T-helper 1 cell treated with Interleukin-12 subunit alpha and Interleukin-12 subunit beta and Interleukin-4 antibody, amounts not matched to agents 30 μg/mL and 1 μg/mL, for 36 hours (primary cell): ENCODE results near the gene MAGI1.
"Not testable (repeated sequence)": the region's sequence is repeated elsewhere in the genome, so short reads cannot be mapped to it uniquely, and the experiment has no call there.

Experiments
- H3K27ac Mint-ChIP-seq: one replicate; pipeline ENCODE4 v1.8.0; 2021; ENCODE audit warnings: mild to moderate bottlenecking, mixed read lengths
- H3K27me3 Mint-ChIP-seq: one replicate; pipeline ENCODE4 v1.8.0; 2021; ENCODE audit warnings: low read depth, mixed read lengths
- H3K36me3 Mint-ChIP-seq: one replicate; pipeline ENCODE4 v1.8.0; 2021; ENCODE audit warnings: low read depth, mixed read lengths
- H3K4me1 Mint-ChIP-seq: one replicate; pipeline ENCODE4 v1.8.0; 2021; ENCODE audit warnings: low read depth, mixed read lengths
- H3K4me3 Mint-ChIP-seq: one replicate; pipeline ENCODE4 v1.8.0; 2021; ENCODE audit warnings: mild to moderate bottlenecking, moderate library complexity, mixed read lengths
- H3K9me3 Mint-ChIP-seq: one replicate; pipeline ENCODE4 v1.8.0; 2021; ENCODE audit warnings: mixed read lengths

Gene MAGI1

DNA sequence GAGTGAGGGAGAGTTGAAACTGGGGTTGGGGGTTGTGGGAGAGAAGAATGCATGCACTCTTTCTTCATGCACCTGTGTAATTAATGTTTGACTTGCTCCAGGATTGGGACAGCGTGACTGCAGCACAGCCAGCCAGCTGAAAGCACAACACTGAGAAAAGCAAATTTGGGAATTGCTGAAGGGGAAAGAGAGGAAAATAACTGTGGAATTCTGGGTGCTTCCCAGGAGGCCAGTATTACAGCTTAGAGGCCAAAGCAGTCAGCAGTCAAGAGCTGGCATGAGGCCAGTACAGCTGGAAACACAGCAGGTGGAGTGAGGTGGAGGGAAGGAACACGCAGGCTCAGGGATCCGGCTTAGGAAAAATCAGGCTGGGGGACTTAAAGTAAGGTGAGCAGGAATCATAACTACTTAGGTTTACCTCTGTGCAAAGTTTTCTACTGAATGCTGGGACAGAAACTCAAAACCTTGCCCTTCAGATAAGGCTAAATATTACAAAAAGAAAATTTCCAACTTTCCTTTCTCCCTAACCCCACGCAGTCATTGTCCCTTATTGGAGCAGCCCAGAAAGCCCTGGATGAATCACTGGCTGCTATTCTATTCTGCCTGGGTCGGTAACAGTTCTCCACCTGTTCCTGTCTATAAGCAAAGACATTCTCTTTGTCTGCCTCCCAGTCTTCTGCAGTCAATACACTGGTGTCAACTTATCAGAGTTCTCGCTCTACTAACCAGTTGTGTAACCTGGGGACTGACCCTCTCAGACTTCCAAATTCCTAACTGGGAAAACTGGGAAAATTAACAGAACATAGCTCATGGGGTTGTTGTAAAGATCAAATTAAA, 167.2 kb downstream of the MAGI1 start:
- H3K36me3 Mint-ChIP-seq, result no peaks in the 10 kb centered on the region
- H3K9me3 Mint-ChIP-seq, result peaks cover 7% of the 10 kb centered on the region
- H3K27me3 Mint-ChIP-seq, result no peaks in the 10 kb centered on the region
- H3K4me3 Mint-ChIP-seq, result no peak overlapping the region
- H3K27ac Mint-ChIP-seq, result no peak overlapping the region
- no peaks in the 10 kb centered on the region for H3K4me1 Mint-ChIP-seq

- no peak overlapping the region for H3K27ac Mint-ChIP-seq
These were observed 168.9 kb downstream of the MAGI1 start for GRCh38 chr3:65869798-65870197.

DNA sequence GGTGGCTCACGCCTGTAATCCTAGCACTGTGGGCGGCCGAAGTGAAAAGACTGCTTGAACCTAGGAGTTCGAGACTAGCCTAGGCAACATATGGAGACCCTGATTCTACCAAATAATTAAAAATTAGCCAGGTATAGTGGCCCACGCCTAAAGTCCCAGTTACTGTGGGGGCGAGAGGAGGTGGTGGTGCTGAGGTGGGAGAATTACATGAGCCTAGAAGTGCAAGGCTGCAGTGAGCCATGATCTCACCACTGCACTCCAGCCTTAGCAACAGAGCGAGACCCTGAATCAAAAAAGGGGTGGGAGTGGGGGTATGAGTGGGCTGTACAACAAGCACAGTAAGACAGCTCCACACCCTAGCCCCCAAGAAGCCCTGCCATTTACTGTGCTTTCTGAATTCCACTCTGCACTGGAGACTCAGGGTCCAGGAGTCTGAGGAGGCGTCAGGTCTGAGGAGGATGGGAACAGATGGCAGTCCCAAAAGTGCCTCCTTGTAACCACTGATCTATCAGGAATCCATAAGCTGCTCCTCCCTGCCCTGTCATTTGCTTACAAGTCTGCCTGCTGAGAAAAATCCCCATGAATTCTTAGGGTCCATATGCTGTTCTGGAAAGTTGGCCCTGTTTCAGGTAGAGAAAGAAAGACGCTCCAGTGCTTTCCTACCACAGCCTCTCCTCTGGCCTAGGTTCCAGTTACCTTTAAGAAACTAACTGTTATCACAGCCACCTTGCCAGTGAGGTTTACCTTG, 171.1 kb downstream of the MAGI1 start:
- Mint-ChIP-seq H3K9me3 (peaks cover 7% of the 10 kb centered on the region), H3K27ac (no peak overlapping the region), H3K4me1 (no peaks in the 10 kb centered on the region), H3K4me3 (no peak overlapping the region), H3K27me3 (no peaks in the 10 kb centered on the region), H3K36me3 (no peaks in the 10 kb centered on the region)

More at GRCh38 chr3:65869798-65870197, 168.9 kb downstream of the MAGI1 start:
- Mint-ChIP-seq H3K4me1 (no peaks in the 10 kb centered on the region), H3K36me3 (no peaks in the 10 kb centered on the region), H3K27me3 (no peaks in the 10 kb centered on the region), H3K4me3 (no peak overlapping the region), H3K9me3 (peaks cover 7% of the 10 kb centered on the region)

GRCh38 chr3:65864357-65864904, 174.3 kb downstream of the MAGI1 start:
- Mint-ChIP-seq H3K27ac (no peak overlapping the region), H3K9me3 (peaks cover 4% of the 10 kb centered on the region), H3K36me3 (no peaks in the 10 kb centered on the region), H3K4me1 (no peaks in the 10 kb centered on the region), H3K4me3 (no peak overlapping the region), H3K27me3 (no peaks in the 10 kb centered on the region)

DNA sequence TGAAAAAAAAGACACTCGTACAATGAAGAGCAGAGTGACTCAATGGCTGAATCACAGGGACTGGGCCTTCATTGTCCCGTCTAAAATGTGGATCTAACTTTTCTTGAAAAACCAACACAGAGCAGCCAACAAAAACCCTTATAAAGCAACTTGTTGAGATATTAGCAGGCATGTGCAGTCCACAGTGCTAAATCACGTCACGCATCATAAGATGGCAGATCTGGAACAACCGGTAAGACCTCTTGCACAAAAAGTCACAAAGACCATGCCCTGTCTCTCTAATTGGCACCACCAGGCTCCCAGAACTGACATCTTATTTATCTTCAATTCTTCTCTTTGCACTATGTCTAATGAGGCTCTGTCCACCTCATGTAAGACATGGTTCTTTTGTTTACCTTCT, 177.0 kb downstream of the MAGI1 start:
- H3K27me3 Mint-ChIP-seq, result no peaks in the 10 kb centered on the region
- H3K9me3 Mint-ChIP-seq, result peaks cover 4% of the 10 kb centered on the region
- no peaks in the 10 kb centered on the region for H3K36me3 Mint-ChIP-seq
- no peaks in the 10 kb centered on the region for H3K4me1 Mint-ChIP-seq
- no peak overlapping the region for H3K27ac Mint-ChIP-seq
- H3K4me3 Mint-ChIP-seq, result no peak overlapping the region

DNA sequence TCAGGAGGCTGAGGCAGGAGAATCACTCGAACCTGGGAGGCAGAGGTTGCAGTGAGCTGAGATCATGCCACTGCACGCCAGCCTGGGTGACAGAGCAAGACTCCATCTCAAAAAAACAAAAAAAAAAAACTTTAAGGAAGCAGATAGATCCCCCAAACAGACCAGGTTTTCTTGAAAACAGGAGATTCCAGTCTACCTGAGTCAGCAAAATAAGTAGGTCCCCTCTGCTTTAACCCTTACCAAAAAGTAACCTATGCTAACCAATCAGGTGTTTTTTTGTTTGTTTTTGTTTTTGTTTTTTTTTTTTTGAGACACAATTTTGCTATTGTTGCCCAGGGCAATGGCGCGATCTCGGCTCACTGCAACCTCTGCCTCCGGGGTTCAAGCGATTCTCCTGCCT, 179.1 kb downstream of the MAGI1 start:
- not testable (repeated sequence) for H3K36me3 Mint-ChIP-seq, H3K27ac Mint-ChIP-seq, H3K27me3 Mint-ChIP-seq, H3K4me1 Mint-ChIP-seq, H3K9me3 Mint-ChIP-seq, H3K4me3 Mint-ChIP-seq

- Mint-ChIP-seq H3K27ac (no peak overlapping the region), H3K9me3 (peaks cover 4% of the 10 kb centered on the region), H3K4me3 (no peak overlapping the region), H3K4me1 (no peaks in the 10 kb centered on the region), H3K36me3 (no peaks in the 10 kb centered on the region), H3K27me3 (no peaks in the 10 kb centered on the region)
These were observed 180.0 kb downstream of the MAGI1 start for GRCh38 chr3:65858749-65859148.

DNA sequence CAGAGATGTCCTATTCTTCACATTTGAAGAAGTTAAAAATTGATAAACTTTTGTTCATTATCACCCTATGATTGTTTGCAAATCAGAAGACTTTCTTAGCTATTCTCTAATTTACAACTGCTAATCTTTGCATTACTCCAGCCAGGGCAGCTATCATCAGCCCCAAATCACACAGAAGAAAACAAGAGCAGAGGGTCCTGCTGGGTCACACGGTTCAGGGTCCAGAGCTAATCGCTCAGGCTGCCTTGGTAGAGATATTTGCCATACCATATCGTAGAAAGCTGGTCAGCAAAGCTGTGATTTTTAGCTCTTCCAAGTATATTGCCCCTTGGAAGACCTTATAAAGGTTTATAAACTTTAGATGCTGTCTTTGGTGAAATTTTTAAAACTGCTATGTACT, 181.4 kb downstream of the MAGI1 start:
- Mint-ChIP-seq H3K4me1 (no peaks in the 10 kb centered on the region), H3K4me3 (no peak overlapping the region), H3K9me3 (peaks cover 4% of the 10 kb centered on the region), H3K27ac (no peak overlapping the region), H3K27me3 (no peaks in the 10 kb centered on the region), H3K36me3 (no peaks in the 10 kb centered on the region)

DNA sequence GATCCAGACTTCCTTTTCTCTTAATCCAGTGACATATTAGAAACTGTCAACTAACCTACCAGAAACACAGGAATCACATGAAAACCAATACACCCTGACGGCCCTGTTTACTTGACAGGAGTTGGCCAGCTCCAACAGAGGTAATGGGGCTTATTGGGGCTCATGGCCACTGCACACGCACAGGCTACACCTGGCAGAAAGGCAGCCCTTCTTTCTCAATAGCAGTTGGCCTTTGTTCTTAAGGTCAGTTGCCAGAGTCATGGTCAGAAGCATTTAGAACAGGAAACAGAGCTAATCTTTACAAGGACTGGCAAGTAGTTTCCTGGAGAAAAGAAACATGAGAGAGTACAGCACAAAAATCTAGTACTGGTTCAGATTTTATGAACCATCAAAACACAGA, 181.8 kb downstream of the MAGI1 start:
- Mint-ChIP-seq H3K9me3 (peaks cover 4% of the 10 kb centered on the region), H3K27ac (no peak overlapping the region), H3K27me3 (no peaks in the 10 kb centered on the region), H3K4me3 (no peak overlapping the region), H3K4me1 (no peaks in the 10 kb centered on the region), H3K36me3 (no peaks in the 10 kb centered on the region)

DNA sequence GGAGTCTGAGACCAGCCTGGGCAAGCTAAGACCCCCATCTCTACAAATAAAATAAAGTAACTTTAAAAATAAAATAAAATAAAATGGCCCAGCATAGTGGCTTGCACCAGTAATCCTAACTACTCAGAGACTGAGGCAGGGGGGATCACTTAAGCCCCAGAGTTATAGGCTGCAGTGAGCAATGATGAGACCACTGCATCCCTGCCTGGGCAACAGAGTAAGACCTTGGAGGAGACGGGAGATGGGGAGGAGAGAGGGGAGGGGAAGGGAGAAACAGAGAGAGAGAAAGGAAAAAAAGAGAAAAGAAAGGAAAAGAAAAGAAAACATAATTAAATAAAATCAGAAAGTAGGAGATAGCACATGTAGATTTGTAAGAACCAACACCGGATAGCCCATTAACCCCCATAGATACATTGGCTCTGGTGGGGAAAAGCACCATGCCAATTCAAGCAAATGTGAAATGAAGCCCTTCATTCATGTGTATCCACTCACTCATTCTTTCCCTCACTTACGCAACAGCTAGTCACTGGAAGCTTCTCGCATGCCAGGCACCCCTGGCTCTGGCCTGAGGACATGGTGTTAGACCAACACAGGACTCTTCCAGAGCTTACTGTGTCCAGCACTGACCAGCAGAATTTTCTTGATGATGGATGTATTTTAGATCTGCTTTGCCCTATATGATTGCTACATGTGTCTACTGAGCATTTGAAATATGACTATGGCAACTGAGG, 183.2 kb downstream of the MAGI1 start:
- H3K27ac Mint-ChIP-seq, result no peak overlapping the region
- H3K9me3 Mint-ChIP-seq, result peaks cover 4% of the 10 kb centered on the region
- no peaks in the 10 kb centered on the region for H3K36me3 Mint-ChIP-seq
- no peaks in the 10 kb centered on the region for H3K27me3 Mint-ChIP-seq
- no peak overlapping the region for H3K4me3 Mint-ChIP-seq
- no peaks in the 10 kb centered on the region for H3K4me1 Mint-ChIP-seq

GRCh38 chr3:65854606-65855304, 184.0 kb downstream of the MAGI1 start:
- H3K9me3 Mint-ChIP-seq, result no peaks in the 10 kb centered on the region
- no peaks in the 10 kb centered on the region for H3K27me3 Mint-ChIP-seq
- no peak overlapping the region for H3K4me3 Mint-ChIP-seq
- no peaks in the 10 kb centered on the region for H3K36me3 Mint-ChIP-seq
- no peak overlapping the region for H3K27ac Mint-ChIP-seq
- H3K4me1 Mint-ChIP-seq, result no peaks in the 10 kb centered on the region

DNA sequence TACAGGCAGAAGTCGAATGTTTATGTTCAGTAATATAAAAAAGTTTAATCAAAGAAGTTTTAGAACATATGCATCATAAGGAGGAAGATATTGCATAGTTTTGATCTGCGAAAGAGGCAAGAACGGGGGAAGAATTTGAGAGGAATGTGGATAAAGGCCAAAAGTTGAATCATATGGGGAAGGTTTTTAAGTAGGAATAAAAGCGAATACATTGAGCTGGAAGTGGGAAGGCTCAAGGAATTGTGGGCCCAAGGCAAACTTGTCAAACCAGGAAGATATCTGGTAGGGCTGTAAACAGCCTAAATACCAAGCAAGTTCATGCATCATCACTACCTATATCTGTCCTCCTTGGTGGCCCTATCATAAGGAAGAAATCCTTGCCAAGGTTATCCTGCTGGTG, 186.9 kb downstream of the MAGI1 start:
- Mint-ChIP-seq H3K27ac (no peak overlapping the region), H3K9me3 (no peaks in the 10 kb centered on the region), H3K27me3 (no peaks in the 10 kb centered on the region), H3K4me1 (no peaks in the 10 kb centered on the region), H3K4me3 (no peak overlapping the region), H3K36me3 (no peaks in the 10 kb centered on the region)

- Mint-ChIP-seq H3K4me3 (no peak overlapping the region), H3K36me3 (no peaks in the 10 kb centered on the region), H3K27me3 (no peaks in the 10 kb centered on the region), H3K4me1 (no peaks in the 10 kb centered on the region), H3K9me3 (no peaks in the 10 kb centered on the region), H3K27ac (no peak overlapping the region)
These were observed 188.5 kb downstream of the MAGI1 start for GRCh38 chr3:65850261-65850660.

DNA sequence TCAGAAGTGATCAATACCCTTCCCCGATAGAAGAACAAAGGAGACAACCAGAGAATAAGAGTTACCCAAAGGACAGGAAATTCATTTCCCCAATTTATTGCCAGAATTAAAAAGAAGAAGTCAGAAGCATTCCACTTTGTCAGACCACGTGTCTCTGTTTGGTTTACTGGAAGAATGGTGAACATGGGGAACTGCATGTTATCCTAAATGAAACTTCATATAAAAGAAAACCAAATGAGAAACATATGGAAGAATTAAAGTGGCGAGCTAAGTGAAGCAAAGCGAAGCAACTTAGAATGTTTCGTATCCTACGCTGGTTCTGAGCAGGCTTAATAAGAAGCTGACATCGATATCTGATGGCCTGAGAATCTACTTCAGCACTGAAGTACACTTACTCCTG, 190.7 kb downstream of the MAGI1 start:
- H3K27ac Mint-ChIP-seq, result no peak overlapping the region
- H3K9me3 Mint-ChIP-seq, result no peaks in the 10 kb centered on the region
- no peaks in the 10 kb centered on the region for H3K36me3 Mint-ChIP-seq
- H3K27me3 Mint-ChIP-seq, result no peaks in the 10 kb centered on the region
- no peaks in the 10 kb centered on the region for H3K4me1 Mint-ChIP-seq
- H3K4me3 Mint-ChIP-seq, result no peak overlapping the region
